ENCODE measurements around the gene RBM6. TPM values are rescaled to one million over a fixed set of nuclear protein-coding genes. Genes with fewer than 3 reads are reported as not detected.

RBM6 gene
- total RNA-seq, 2 donors from 2014 or later, result 123 to 146 TPM

DNA sequence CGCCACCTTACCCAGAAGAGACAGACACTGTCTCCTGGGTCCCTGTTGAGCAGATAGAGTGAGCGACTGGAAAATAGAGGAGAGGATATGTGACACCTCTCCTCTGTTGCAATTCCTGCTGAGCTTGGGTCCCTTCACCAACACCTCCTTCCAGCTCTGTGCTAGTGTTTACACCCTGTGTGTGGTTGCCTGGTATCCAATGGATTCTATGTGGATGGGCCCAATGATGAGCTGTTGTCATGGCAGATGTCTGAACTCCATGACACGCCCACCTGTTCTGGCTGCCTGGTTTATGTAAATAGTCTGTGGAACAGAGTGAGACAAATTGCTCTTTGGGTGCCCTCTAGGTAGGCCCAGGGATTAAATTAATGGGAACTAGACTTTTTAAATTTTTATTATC lies 172.5 kb downstream of the RBM6 start:
- intact Hi-C loops (cut with DNase I), result no loop called here
- H3K9me3 ChIP-seq, result no peaks in the 10 kb centered on the region
- WGBS, 2 donors, result 97 to 98% methylated on average over 3 of the region's 3 CpGs
- no peak overlapping the region for H3K27ac ChIP-seq
- peaks cover 37 to 84% of the 10 kb centered on the region in 2 donors for H3K36me3 ChIP-seq (replicated peaks in 1 of 2; ENCODE audit: insufficient read depth in 1 of 2, low read depth in 2 of 2)
- no peak overlapping the region for H3K4me3 ChIP-seq
- ATAC-seq, result peak; percentile 50
- H3K4me1 ChIP-seq, result no peaks in the 10 kb centered on the region
- TF ChIP-seq POLR2A (IDR thresholded peaks at IDR 0.05), result no peak
- TF ChIP-seq, protein P1, sequence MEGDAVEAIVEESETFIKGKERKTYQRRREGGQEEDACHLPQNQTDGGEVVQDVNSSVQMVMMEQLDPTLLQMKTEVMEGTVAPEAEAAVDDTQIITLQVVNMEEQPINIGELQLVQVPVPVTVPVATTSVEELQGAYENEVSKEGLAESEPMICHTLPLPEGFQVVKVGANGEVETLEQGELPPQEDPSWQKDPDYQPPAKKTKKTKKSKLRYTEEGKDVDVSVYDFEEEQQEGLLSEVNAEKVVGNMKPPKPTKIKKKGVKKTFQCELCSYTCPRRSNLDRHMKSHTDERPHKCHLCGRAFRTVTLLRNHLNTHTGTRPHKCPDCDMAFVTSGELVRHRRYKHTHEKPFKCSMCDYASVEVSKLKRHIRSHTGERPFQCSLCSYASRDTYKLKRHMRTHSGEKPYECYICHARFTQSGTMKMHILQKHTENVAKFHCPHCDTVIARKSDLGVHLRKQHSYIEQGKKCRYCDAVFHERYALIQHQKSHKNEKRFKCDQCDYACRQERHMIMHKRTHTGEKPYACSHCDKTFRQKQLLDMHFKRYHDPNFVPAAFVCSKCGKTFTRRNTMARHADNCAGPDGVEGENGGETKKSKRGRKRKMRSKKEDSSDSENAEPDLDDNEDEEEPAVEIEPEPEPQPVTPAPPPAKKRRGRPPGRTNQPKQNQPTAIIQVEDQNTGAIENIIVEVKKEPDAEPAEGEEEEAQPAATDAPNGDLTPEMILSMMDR (IDR thresholded peaks at IDR 0.05), result no peak
- DNase-seq, result peak in 3 of 4 donors; percentile 10 to 51 (median 36)
- no peaks in the 10 kb centered on the region for H3K27me3 ChIP-seq

DNA sequence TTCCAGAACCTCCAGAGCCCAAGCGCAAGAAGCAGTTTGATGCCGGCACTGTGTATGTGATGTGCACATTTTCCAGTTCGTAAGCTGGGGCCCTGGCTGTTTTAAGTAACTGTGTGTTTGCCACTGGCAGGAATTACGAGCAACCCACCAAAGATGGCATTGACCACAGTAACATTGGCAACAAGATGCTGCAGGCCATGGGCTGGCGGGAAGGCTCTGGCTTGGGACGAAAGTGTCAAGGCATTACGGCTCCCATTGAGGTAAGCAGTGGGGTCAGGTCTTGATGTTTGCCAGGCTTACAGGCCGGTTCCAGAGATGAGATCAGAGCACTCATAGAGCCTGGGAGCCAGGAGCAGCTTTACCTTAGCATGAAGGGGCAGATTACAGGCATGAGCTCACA lies 177.2 kb downstream of the RBM6 start:
- no peaks in the 10 kb centered on the region for H3K27me3 ChIP-seq
- intact Hi-C loops (cut with DNase I), result no loop called here
- WGBS, 2 donors, result 90 to 95% methylated on average over 8 of the region's 8 CpGs
- no peaks in the 10 kb centered on the region for H3K4me1 ChIP-seq
- TF ChIP-seq POLR2A (IDR thresholded peaks at IDR 0.05), result no peak
- TF ChIP-seq, protein P1 (IDR thresholded peaks at IDR 0.05), result no peak
- no peak for ATAC-seq
- no peak overlapping the region for H3K4me3 ChIP-seq
- no peak overlapping the region for H3K27ac ChIP-seq
- H3K36me3 ChIP-seq (replicated peaks in 1 of 2; ENCODE audit: insufficient read depth in 1 of 2, low read depth in 2 of 2), result peaks cover 20 to 63% of the 10 kb centered on the region in 2 donors
- no peaks in the 10 kb centered on the region for H3K9me3 ChIP-seq
- no peak for DNase-seq

DNA sequence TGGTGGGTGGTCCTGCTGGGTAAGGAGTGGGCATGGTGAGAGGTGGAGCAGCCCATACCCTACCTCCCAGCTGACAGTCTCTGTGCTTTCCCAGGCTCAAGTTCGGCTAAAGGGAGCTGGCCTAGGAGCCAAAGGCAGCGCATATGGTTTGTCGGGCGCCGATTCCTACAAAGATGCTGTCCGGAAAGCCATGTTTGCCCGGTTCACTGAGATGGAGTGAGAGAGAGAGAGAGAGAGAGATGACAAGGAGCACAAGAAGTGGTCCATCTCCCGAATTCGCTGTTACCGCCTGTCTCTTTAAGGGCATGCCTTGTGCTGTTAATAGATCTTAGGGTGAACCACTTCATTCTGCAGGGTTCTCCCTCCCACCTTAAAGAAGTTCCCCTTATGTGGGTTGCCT lies 178.3 kb downstream of the RBM6 start:
- H3K4me3 ChIP-seq, result no peak overlapping the region
- intact Hi-C loops (cut with DNase I), result no loop called here
- no peak for ATAC-seq
- DNase-seq, result no peak
- TF ChIP-seq POLR2A (IDR thresholded peaks at IDR 0.05), result no peak
- TF ChIP-seq, protein P1 (IDR thresholded peaks at IDR 0.05), result no peak
- WGBS, 2 donors, result 82 to 93% methylated on average over 10 of the region's 10 CpGs
- no peak overlapping the region for H3K27ac ChIP-seq
- H3K27me3 ChIP-seq, result no peaks in the 10 kb centered on the region
- H3K4me1 ChIP-seq, result no peaks in the 10 kb centered on the region
- H3K36me3 ChIP-seq (replicated peaks in 1 of 2; ENCODE audit: insufficient read depth in 1 of 2, low read depth in 2 of 2), result peaks cover 20 to 54% of the 10 kb centered on the region in 2 donors
- no peaks in the 10 kb centered on the region for H3K9me3 ChIP-seq

DNA sequence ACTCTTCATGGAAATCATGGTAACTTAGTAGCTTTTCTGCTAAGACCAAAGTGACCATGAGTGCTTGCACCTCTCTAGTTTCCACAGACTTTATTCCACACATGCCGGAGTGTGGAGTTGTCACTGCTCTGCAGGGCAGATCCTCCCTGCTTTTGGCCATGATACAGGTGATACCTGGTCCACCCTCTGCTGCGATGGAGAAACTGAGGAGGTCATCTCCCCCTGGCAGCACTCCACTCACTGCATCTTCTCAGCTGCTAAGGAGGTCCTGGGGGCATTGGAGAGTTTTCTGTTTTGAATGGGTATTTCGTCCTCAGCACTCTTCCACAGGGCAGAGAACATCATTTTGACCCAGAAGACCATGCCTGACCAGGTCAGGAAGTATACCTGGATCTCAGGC lies 179.8 kb downstream of the RBM6 start:
- 81 to 91% methylated on average over 3 of the region's 3 CpGs for WGBS, 2 donors
- Histone ChIP-seq H3K4me3 (no peak overlapping the region), H3K9me3 (no peaks in the 10 kb centered on the region), H3K36me3 (replicated peaks in 1 of 2; ENCODE audit: insufficient read depth in 1 of 2, low read depth in 2 of 2) (peaks cover 18 to 40% of the 10 kb centered on the region in 2 donors), H3K27me3 (no peaks in the 10 kb centered on the region), H3K4me1 (no peaks in the 10 kb centered on the region), H3K27ac (no peak overlapping the region)
- DNase-seq, result no peak
- no peak for TF ChIP-seq POLR2A (IDR thresholded peaks at IDR 0.05)
- TF ChIP-seq, protein P1 (IDR thresholded peaks at IDR 0.05), result no peak
- no peak for ATAC-seq
- intact Hi-C loops (cut with DNase I), result loop anchor here (5.0 kb wide), 1 partner anchor 68 kb away; no protein-coding TSS in a partner anchor

DNA sequence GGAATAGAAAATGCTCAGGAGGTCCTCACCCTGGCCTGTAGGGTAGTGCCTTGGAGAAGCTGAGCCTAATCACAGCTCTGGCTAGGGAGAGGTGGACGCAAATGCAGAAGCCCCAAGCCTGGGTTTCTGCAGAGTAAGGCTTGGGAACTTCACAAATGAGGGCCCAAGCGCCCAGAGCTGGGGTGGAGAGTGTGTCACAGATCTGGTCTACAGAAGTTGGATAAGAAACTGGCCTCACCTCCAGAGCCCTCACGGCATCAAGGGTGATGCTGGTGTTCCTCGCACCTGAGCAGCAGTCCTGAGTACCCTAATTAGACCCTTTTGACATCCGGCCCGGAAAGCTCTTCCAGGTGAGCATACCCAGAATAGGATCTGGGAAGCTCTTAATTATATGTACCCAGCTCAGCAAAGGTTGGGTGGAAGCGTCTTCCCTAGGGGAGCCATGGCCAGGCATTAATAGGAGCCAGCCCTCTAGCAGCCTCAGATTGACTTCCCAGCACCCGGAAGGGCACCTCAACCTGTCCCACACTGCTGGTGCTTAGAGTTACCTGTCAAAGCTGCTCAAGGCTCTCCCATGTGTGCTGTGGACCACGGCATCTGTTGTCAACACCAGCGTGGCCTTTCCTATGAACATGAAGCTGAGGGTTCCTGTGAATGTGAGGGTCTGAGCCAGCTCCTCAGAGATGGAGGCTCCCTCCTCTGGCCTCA lies 180.6 kb downstream of the RBM6 start:
- WGBS, 2 donors, result 83% methylated on average over 10 of the region's 10 CpGs; no CpG with 5 or more reads in 1 of the 2 donors
- intact Hi-C loops (cut with DNase I), result loop anchor here (5.0 kb wide), 1 partner anchor 67 kb away; no protein-coding TSS in a partner anchor
- DNase-seq, result no peak
- H3K4me1 ChIP-seq, result no peaks in the 10 kb centered on the region
- no peak overlapping the region for H3K4me3 ChIP-seq
- no peak for TF ChIP-seq POLR2A (IDR thresholded peaks at IDR 0.05)
- TF ChIP-seq, protein P1 (IDR thresholded peaks at IDR 0.05), result no peak
- no peak for ATAC-seq
- H3K9me3 ChIP-seq, result no peaks in the 10 kb centered on the region
- peak overlapping the region in 1 of 4 donors; percentile 8 for H3K27ac ChIP-seq
- H3K27me3 ChIP-seq, result no peaks in the 10 kb centered on the region
- H3K36me3 ChIP-seq (replicated peaks in 1 of 2; ENCODE audit: insufficient read depth in 1 of 2, low read depth in 2 of 2), result peaks cover 10 to 32% of the 10 kb centered on the region in 2 donors

All from body of pancreas (tissue), 4 donors.